Activated CD4-positive, alpha-beta T cell treated with anti-CD3 and anti-CD28 coated beads for 1 hour (primary cell): ENCODE data around the gene SH3GL2.

Source experiments
- DNase-seq: peaks from one replicate; pipeline ENCODE4 v3.0.0-alpha.2; 2020

SH3GL2 gene

GRCh38 chr9:17824191-17824590 is 245.3 kb downstream of the SH3GL2 start:
- no peak for DNase-seq

- no peak for DNase-seq
Measured at GRCh38 chr9:17824616-17825264, 245.9 kb downstream of the SH3GL2 start.

- DNase-seq: no peak
Measured at GRCh38 chr9:17825265-17825659, 246.4 kb downstream of the SH3GL2 start.

GRCh38 chr9:17829064-17829463 is 250.2 kb downstream of the SH3GL2 start:
- no peak for DNase-seq

GRCh38 chr9:17829812-17830385 is 251.0 kb downstream of the SH3GL2 start:
- DNase-seq: no peak

GRCh38 chr9:17832812-17833211 is 253.9 kb downstream of the SH3GL2 start:
- no peak for DNase-seq

- no peak for DNase-seq
Measured at GRCh38 chr9:17833846-17834245, 255.0 kb downstream of the SH3GL2 start.

- no peak for DNase-seq
Measured at GRCh38 chr9:17837965-17838364, 259.1 kb downstream of the SH3GL2 start.

- no peak for DNase-seq
Measured at GRCh38 chr9:17839776-17840175, 260.9 kb downstream of the SH3GL2 start.

- no peak for DNase-seq
Measured at GRCh38 chr9:17843236-17843635, 264.4 kb downstream of the SH3GL2 start.
